B cell (primary cell): ENCODE results near the gene RALB. TPM values are rescaled to one million over a fixed set of nuclear protein-coding genes. Genes with fewer than 3 reads are reported as not detected.

Experiments used
- ATAC-seq: fragments of 200-7000 bp; cut with Tn5 transposase; one replicate; pipeline ENCODE4 v1.10.0; 2021; ENCODE audit warnings: low read depth, mild to moderate bottlenecking, moderate number of reproducible peaks, moderate library complexity
- CTCF ChIA-PET: fragments of 350-600 bp; sonication (Branson Sonifier 250); formaldehyde crosslinking; loops from one replicate; lab custom pipeline; 2021; ENCODE audit warnings: antibody characterized with exemption, inconsistent platforms; lab: Charles Lee
- POLR2A ChIA-PET: fragments of 350-600 bp; sonication (Branson Sonifier 250); formaldehyde crosslinking; loops from one replicate; lab custom pipeline; 2021; ENCODE audit warnings: antibody characterized with exemption; lab: Charles Lee
- DNase-seq: peaks from one replicate; pipeline ENCODE4 v3.0.0; 2013
- H2AFZ ChIP-seq: 2 replicates; pipeline ENCODE4 v1.6.1; 2012; ENCODE audit warnings: mild to moderate bottlenecking, low read depth, low read length; ENCODE audit not compliant: insufficient read depth, poor library complexity, severe bottlenecking
- H3K27ac ChIP-seq, 2 donors: 1 replicate in 1 of 2; 2 replicates in 1 of 2; pipeline ENCODE4 v1.5.1; 2012 to 2013; ENCODE audit warnings: low read length in 2 of 2, mild to moderate bottlenecking in 2 of 2, moderate library complexity in 1 of 2
- H3K27me3 ChIP-seq, 4 experiments: fragments of 200-600 bp in 1 of 4; sonication (generic) in 1 of 4; replicated peaks in 1 of 4; 1 replicate in 2 of 4; 2 replicates in 2 of 4; pipeline versions ENCODE4 v1.6.1 to v1.7.0; 2013 to 2016; ENCODE audit warnings: low read length in 3 of 4, mild to moderate bottlenecking in 2 of 4, mixed read lengths in 1 of 4, moderate library complexity in 1 of 4; ENCODE audit not compliant: insufficient read depth in 4 of 4, control insufficient read depth in 3 of 4; ENCODE audit errors: control extremely low read depth in 1 of 4
- H3K36me3 ChIP-seq, 2 experiments: replicated peaks in 1 of 2; 1 replicate in 1 of 2; 2 replicates in 1 of 2; pipeline versions ENCODE4 v1.6.1 to v1.7.1; 2013; ENCODE audit warnings: low read length in 1 of 2; ENCODE audit not compliant: insufficient read depth in 2 of 2, control insufficient read depth in 1 of 2; ENCODE audit errors: control extremely low read depth in 1 of 2, extremely low read depth in 1 of 2
- H3K4me1 ChIP-seq, 2 donors: fragments of 200-600 bp in 1 of 2; sonication (generic) in 1 of 2; 1 replicate in 1 of 2; 2 replicates in 1 of 2; pipeline versions ENCODE4 v1.5.1 to v1.6.1; 2013 to 2017; ENCODE audit warnings: low read length in 2 of 2; ENCODE audit not compliant: control insufficient read depth in 2 of 2, insufficient read depth in 2 of 2
- H3K4me2 ChIP-seq: replicated peaks from 2 replicates; pipeline ENCODE3; 2012; ENCODE audit warnings: mild to moderate bottlenecking, low read depth, low read length; ENCODE audit not compliant: poor library complexity, severe bottlenecking
- H3K4me3 ChIP-seq, 5 experiments: fragments of 200-600 bp in 1 of 5; sonication (generic) in 1 of 5; 1 replicate in 3 of 5; 2 replicates in 2 of 5; pipeline versions ENCODE4 v1.5.1 to v1.7.0; 2011 to 2016; ENCODE audit warnings: low read length in 4 of 5, mild to moderate bottlenecking in 4 of 5, low read depth in 2 of 5, control low read depth in 1 of 5, moderate library complexity in 1 of 5; ENCODE audit not compliant: insufficient read depth in 1 of 5; ENCODE audit errors: control extremely low read depth in 1 of 5, extremely low read depth in 1 of 5
- H3K79me2 ChIP-seq: fragments of 200-600 bp; sonication (generic); one replicate; pipeline ENCODE4 v1.6.0; 2016; ENCODE audit warnings: low read length; ENCODE audit not compliant: control insufficient read depth, insufficient read depth
- H3K9ac ChIP-seq: fragments of 200-600 bp; sonication (generic); 2 replicates; pipeline ENCODE4 v1.6.1; 2017; ENCODE audit warnings: mild to moderate bottlenecking, low read length, moderate library complexity
- H3K9me3 ChIP-seq, 3 donors: one replicate each; pipeline versions ENCODE4 v1.6.1 to v1.7.1; 2013; ENCODE audit warnings: low read length in 2 of 3; ENCODE audit not compliant: control insufficient read depth in 2 of 3, insufficient read depth in 1 of 3; ENCODE audit errors: control extremely low read depth in 1 of 3
- H4K20me1 ChIP-seq: 2 replicates; pipeline ENCODE4 v1.6.0; 2012; ENCODE audit warnings: mild to moderate bottlenecking, low read length; ENCODE audit not compliant: insufficient read depth, control insufficient read depth, poor library complexity, severe bottlenecking
- H3K27ac Mint-ChIP-seq: one replicate; pipeline ENCODE4 v1.8.0; 2021; ENCODE audit warnings: mixed read lengths
- H3K27me3 Mint-ChIP-seq: one replicate; pipeline ENCODE4 v1.8.0; 2021; ENCODE audit warnings: mixed read lengths
- H3K4me1 Mint-ChIP-seq: one replicate; pipeline ENCODE4 v1.8.0; 2021; ENCODE audit warnings: mixed read lengths
- H3K4me3 Mint-ChIP-seq: one replicate; pipeline ENCODE4 v1.8.0; 2021; ENCODE audit warnings: mixed read lengths
- H3K9me3 Mint-ChIP-seq: one replicate; pipeline ENCODE4 v1.8.0; 2022; ENCODE audit warnings: mixed read lengths; ENCODE audit not compliant: insufficient read depth
- EZH2 ChIP-seq: IDR thresholded peaks from 2 replicates; pipeline ENCODE4 v1.6.1; 2012; ENCODE audit warnings: borderline replicate concordance, low read depth, mild to moderate bottlenecking, moderate library complexity, low read length; ENCODE audit not compliant: insufficient read depth, poor library complexity, severe bottlenecking
- WGBS: methylation state at CpG from one replicate; pipeline ENCODE4 v1.1.5; 2013; ENCODE audit warnings: missing lambda C conversion rate; ENCODE audit not compliant: insufficient coverage; 5-methylcytosine and 5-hydroxymethylcytosine counted together
- intact Hi-C: fragments of 100-400 bp; cut with micrococcal nuclease; formaldehyde crosslinking; loops from one replicate; pipeline ENCODE4 v1.10.0; 2022
- polyA plus RNA-seq: library from polyadenylated mRNA; depleted of rRNA; stranded (reverse); fragments of >200 nt; gene quantifications from 2 replicates; pipeline ENCODE4 v1.2.3, GENCODE V29; 2012
- total RNA-seq, 2 donors: library from RNA; stranded (reverse); fragments of 120-200 nt in 1 of 2; gene quantifications; 1 replicate in 1 of 2; 2 replicates in 1 of 2; pipeline versions ENCODE4 v1.2.3 to v1.2.4, GENCODE V29; 2013 to 2022
- TF ChIP-seq, protein P1 (sequence below): fragments of 200-600 bp; IDR thresholded peaks from one replicate; pipeline ENCODE4 v1.8.0; 2022; ENCODE audit warnings: antibody characterized with exemption, mild to moderate bottlenecking

RALB gene
- total and polyA plus RNA-seq, 2 donors (not counting 1 experiment from before 2014, with no cell fraction given): 19.3 to 35.9 TPM

DNA sequence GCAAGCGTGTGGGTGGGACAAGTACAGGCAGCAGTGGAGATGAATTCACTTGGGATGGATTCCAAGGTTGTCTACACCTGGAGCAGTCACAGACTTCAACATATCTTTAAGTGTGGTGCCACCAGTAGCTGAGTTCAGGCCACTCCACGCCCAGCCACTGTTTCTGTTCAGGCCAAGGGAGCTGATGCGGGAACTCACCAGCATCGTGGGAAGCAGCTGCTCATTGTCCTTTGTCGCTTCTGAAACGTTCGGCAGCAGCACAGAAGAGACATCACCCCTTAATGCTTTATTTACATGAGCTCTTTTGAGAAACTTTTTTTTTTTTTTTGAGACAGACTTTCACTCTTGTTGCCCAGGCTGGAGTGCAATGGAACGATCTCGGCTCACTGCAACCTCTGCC lies 73.4 kb downstream of the RALB start:
- Histone ChIP-seq H3K9ac (no peak overlapping the region), H3K4me1 (no peaks in the 10 kb centered on the region), H3K79me2 (no peaks in the 10 kb centered on the region), H3K27me3 (peaks cover 0 to 22% (median 0%) of the 10 kb centered on the region in 4 experiments), H2AFZ (no peak overlapping the region), H3K9me3 (peaks cover 0 to 4% (median 0%) of the 10 kb centered on the region in 3 donors), H3K4me3 (no peak overlapping the region), H3K27ac (no peak overlapping the region), H3K36me3 (no peaks in the 10 kb centered on the region), H4K20me1 (no peaks in the 10 kb centered on the region), H3K4me2 (no peak overlapping the region)
- no peak overlapping the region for H3K27ac Mint-ChIP-seq
- ATAC-seq: no peak
- ChIA-PET CTCF (no interaction called here), POLR2A (no interaction called here)
- no peak for DNase-seq
- peaks cover 39% of the 10 kb centered on the region for H3K27me3 Mint-ChIP-seq
- intact Hi-C loops: no loop called here
- H3K4me1 Mint-ChIP-seq: peaks cover 1% of the 10 kb centered on the region
- H3K4me3 Mint-ChIP-seq: no peak overlapping the region
- whole genome bisulfite sequencing: 94% methylated on average over 5 of the region's 9 CpGs
- H3K9me3 Mint-ChIP-seq: no peaks in the 10 kb centered on the region
- TF ChIP-seq EZH2: no peak

DNA sequence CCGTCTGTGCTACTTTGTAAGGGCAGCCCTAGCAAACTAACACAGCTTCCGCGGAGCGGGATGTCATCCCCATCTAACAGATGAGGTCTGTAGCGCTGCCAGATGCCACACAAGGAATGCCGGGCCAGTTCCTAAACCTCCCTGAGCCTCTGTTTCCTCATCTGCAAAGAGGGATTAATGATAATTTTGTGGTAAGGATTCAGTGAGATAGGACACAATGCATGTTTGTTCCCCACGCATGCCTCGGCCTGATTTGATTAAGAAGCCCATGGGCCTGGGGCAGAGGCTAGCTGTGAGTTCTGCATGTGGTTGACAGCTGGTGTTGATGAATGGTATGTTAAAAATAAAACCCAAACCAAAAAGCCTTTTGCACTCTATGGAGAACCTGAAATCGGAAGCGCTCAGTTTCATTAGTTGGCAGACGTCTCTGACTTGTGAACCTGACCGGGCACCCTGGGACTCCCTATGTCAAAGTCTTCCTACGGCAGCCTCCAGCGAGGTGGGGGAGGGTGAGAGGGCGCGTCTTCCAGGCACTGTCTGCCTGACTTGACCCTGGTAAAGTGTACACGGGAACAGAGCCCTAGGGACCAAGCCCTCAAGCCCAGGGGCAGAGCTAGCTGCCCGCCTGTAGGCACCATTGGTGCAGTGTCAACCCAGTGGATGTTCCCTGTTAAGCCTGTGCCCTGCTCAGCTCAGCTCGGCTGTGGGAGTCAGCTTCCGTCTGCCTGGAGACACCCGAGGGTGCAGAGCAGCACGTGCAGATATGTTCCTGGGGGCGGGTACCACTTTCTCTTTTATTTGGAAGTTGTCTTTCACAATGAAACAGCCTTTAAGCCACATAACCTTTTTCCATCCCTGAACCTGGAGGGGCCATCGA lies 78.5 kb downstream of the RALB start:
- Histone ChIP-seq H3K9me3 (peaks cover 0 to 6% (median 0%) of the 10 kb centered on the region in 3 donors), H2AFZ (no peak overlapping the region), H3K4me2 (no peak overlapping the region), H4K20me1 (no peaks in the 10 kb centered on the region), H3K9ac (no peak overlapping the region), H3K4me3 (no peak overlapping the region), H3K4me1 (no peaks in the 10 kb centered on the region), H3K79me2 (no peaks in the 10 kb centered on the region), H3K36me3 (no peaks in the 10 kb centered on the region), H3K27me3 (peaks cover 0 to 22% (median 1%) of the 10 kb centered on the region in 4 experiments), H3K27ac (no peak overlapping the region)
- POLR2A ChIA-PET: no interaction called here
- TF ChIP-seq EZH2: no peak
- TF ChIP-seq, protein P1, sequence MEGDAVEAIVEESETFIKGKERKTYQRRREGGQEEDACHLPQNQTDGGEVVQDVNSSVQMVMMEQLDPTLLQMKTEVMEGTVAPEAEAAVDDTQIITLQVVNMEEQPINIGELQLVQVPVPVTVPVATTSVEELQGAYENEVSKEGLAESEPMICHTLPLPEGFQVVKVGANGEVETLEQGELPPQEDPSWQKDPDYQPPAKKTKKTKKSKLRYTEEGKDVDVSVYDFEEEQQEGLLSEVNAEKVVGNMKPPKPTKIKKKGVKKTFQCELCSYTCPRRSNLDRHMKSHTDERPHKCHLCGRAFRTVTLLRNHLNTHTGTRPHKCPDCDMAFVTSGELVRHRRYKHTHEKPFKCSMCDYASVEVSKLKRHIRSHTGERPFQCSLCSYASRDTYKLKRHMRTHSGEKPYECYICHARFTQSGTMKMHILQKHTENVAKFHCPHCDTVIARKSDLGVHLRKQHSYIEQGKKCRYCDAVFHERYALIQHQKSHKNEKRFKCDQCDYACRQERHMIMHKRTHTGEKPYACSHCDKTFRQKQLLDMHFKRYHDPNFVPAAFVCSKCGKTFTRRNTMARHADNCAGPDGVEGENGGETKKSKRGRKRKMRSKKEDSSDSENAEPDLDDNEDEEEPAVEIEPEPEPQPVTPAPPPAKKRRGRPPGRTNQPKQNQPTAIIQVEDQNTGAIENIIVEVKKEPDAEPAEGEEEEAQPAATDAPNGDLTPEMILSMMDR: no peak
- CTCF ChIA-PET: interaction anchor here (1.5 kb wide), 1 partner anchor 12 kb away, joined by 3 read pairs; no protein-coding TSS in a partner anchor
- Mint-ChIP-seq H3K27me3 (peaks cover 65% of the 10 kb centered on the region), H3K27ac (no peak overlapping the region), H3K4me1 (peaks cover 1% of the 10 kb centered on the region), H3K9me3 (no peaks in the 10 kb centered on the region), H3K4me3 (no peak overlapping the region)
- no peak for DNase-seq
- WGBS: 58% methylated on average over 19 of the region's 24 CpGs
- ATAC-seq: no peak
- intact Hi-C loops: no loop called here
